Measurements from ENCODE around the gene ZDHHC14.

ZDHHC14 gene

DNA sequence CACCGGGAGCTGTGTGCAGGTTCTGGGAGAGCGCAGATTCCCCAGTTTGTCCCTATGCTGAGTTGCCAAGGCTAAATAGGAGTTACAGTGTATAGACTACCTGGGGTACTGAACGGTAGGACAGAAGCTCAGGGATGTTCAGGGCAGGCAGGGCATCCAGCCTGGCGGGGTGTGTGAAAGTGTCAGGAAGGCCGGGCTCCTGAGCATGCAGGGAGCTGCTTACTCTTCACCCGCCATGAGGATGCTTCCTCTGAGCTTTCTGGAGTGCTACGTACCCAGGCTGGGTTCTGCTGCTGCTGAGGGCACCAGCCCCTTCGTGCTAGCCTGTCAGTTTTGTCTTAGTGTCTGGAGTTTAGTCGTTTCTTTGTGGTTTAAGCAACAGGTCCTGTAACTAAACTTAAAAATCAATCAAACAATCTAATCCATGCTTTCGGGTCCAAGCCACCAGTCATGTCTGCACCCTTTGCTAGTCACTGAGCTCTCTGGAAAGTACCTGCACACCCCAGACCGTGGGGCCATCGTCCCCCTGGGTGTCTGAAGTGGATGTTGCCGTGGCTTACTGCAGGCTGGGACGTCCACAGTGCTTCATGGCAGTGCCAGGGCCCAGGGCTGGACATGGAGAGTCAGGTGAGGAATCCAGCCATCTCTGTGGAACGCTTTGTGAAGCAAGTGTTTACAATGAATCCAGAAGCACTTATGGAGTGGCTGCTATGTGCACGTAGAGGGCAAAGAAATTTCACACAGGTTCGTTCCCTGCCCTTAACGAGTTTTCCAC is 221.7 kb downstream of the ZDHHC14 start:
- no peak for DNase-seq (ENCODE audit: low read depth, low spot score)
- no peak overlapping the region for H3K4me3 ChIP-seq (ENCODE audit: low read depth, low read length)
- TF ChIP-seq, protein P1, sequence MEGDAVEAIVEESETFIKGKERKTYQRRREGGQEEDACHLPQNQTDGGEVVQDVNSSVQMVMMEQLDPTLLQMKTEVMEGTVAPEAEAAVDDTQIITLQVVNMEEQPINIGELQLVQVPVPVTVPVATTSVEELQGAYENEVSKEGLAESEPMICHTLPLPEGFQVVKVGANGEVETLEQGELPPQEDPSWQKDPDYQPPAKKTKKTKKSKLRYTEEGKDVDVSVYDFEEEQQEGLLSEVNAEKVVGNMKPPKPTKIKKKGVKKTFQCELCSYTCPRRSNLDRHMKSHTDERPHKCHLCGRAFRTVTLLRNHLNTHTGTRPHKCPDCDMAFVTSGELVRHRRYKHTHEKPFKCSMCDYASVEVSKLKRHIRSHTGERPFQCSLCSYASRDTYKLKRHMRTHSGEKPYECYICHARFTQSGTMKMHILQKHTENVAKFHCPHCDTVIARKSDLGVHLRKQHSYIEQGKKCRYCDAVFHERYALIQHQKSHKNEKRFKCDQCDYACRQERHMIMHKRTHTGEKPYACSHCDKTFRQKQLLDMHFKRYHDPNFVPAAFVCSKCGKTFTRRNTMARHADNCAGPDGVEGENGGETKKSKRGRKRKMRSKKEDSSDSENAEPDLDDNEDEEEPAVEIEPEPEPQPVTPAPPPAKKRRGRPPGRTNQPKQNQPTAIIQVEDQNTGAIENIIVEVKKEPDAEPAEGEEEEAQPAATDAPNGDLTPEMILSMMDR (IDR thresholded peaks at IDR 0.05; ENCODE audit: insufficient read depth, low read length, missing control alignments) = no peak
- CTCF ChIA-PET = interaction anchor here (1.0 to 2.2 kb wide), 2 partner anchors 9 to 288 kb away, joined by 3 to 8 read pairs; no protein-coding TSS in a partner anchor
- POLR2A ChIA-PET = no interaction called here

DNA sequence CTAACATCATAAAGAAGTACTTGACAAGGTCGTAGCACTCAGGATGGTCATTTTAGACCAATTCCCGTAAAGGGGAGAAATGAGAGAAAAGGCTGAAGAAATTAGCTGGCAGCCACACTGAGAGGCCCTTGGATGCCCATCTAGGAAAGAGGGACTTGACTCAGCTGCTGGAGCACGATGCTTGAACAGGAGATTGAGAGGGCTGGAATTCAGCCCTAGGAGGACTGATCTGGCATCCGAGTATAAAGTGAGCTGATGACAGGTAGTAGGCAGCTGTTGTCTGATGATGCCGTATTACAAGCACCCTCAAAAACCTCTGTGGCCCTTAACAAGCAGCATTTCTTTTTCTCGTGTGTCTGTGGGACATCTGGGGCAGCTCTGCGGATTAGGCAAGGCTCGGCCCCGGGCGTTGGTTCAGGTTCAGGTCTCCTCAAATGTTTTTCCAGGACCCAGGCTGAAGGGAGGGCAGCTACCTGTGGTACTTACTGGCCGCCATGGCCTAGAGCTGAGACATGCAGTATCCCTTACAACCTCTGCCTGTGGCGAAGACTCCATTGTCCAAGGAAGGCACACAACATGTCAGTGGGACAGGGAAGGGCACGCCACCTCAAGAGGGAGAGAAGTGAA is 222.4 kb downstream of the ZDHHC14 start:
- ChIA-PET POLR2A (no interaction called here), CTCF (interaction anchor here (1.4 kb wide), 1 partner anchor 11 kb away, joined by 3 read pairs; no protein-coding TSS in a partner anchor)
- TF ChIP-seq, protein P1 (IDR thresholded peaks at IDR 0.05; ENCODE audit: insufficient read depth, low read length, missing control alignments) = no peak
- H3K4me3 ChIP-seq (ENCODE audit: low read depth, low read length) = no peak overlapping the region
- no peak for DNase-seq (ENCODE audit: low read depth, low spot score)

DNA sequence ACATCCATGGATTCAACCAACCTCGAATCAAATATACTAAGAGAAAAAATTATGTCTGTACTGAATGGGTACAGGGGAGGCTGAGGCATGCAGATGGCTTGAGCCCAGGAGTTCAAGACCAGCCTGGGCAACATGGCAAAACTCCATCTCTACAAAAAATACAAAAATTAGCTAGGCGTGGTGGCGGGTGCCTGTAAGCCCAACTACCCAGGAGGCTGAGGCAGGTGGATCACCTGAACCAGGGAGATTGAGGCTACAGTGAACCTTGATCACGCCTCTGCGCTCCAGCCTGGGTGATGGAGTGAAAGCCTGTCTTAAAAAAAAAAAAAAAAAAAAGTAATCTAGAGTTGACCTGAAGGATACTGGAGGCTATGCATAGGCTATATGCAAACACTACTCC is 223.0 kb downstream of the ZDHHC14 start:
- TF ChIP-seq, protein P1 (IDR thresholded peaks at IDR 0.05; ENCODE audit: insufficient read depth, low read length, missing control alignments) = no peak
- ChIA-PET POLR2A (no interaction called here), CTCF (interaction anchor here (1.4 kb wide), 1 partner anchor 11 kb away, joined by 3 read pairs; no protein-coding TSS in a partner anchor)
- H3K4me3 ChIP-seq (ENCODE audit: low read depth, low read length) = no peak overlapping the region
- DNase-seq (ENCODE audit: low read depth, low spot score) = no peak

DNA sequence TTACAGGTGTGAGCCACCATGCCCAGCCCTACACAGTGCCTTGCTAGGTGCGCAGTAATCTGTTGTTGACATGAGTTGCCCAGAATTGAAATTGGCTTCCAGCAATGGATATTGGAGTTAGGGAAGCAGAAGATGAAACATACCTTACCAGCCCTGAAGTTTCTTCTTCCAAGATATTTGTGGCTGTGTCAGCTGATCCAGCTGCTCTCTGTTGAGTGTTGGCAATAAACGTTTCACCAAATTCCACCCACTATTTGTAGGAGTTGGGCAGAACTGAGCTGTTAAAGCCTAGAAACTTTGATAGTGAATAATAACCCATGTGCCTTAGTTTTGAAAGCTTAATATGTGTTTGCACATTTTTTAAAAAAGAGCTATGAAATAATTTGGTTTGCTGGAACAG is 223.8 kb downstream of the ZDHHC14 start:
- CTCF ChIA-PET = interaction anchor here (0.9 to 1.0 kb wide), 2 partner anchors 10 to 18 kb away, joined by 3 to 6 read pairs; no protein-coding TSS in a partner anchor
- H3K4me3 ChIP-seq (ENCODE audit: low read depth, low read length) = no peak overlapping the region
- no peak for DNase-seq (ENCODE audit: low read depth, low spot score)
- POLR2A ChIA-PET = no interaction called here
- TF ChIP-seq, protein P1 (IDR thresholded peaks at IDR 0.05; ENCODE audit: insufficient read depth, low read length, missing control alignments) = no peak

GRCh38 chr6:157605484-157605883 is 224.5 kb downstream of the ZDHHC14 start:
- TF ChIP-seq, protein P1 (IDR thresholded peaks at IDR 0.05; ENCODE audit: insufficient read depth, low read length, missing control alignments) = no peak
- no peak overlapping the region for H3K4me3 ChIP-seq (ENCODE audit: low read depth, low read length)
- CTCF ChIA-PET = interaction anchor here (0.9 to 1.1 kb wide), 3 partner anchors 9 to 290 kb away, joined by 3 to 6 read pairs (median 3); no protein-coding TSS in a partner anchor
- POLR2A ChIA-PET = interaction anchor here (0.6 kb wide), 1 partner anchor 1229 kb away, joined by 3 read pairs; no protein-coding TSS in a partner anchor
- DNase-seq (ENCODE audit: low read depth, low spot score) = no peak

DNA sequence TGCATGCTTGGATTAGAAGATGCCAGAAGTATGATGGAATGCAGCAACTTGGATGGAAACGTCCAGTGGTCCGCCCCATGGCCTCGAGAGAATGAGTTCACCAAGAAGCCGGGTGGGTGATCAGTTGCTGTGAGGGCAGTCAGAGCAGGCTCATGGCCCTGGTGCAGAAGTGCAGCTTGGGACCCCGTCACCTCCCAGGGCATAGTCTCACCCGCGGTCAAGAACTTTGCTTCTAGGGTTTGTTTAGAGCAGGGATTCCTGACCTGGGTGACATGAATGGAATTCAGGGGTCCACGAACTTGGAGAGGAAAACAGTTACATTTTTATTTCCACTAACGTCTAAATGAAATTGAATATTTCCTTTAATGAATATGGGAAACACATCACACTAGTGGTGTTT is 225.5 kb downstream of the ZDHHC14 start:
- ChIA-PET CTCF (interaction anchor here (0.9 kb wide), 1 partner anchor 10 kb away, joined by 3 read pairs; no protein-coding TSS in a partner anchor), POLR2A (no interaction called here)
- no peak for DNase-seq (ENCODE audit: low read depth, low spot score)
- no peak overlapping the region for H3K4me3 ChIP-seq (ENCODE audit: low read depth, low read length)
- TF ChIP-seq, protein P1 (IDR thresholded peaks at IDR 0.05; ENCODE audit: insufficient read depth, low read length, missing control alignments) = no peak

All from AG04449 (cell line).